A204.1 (cell line): ENCODE results near the gene IL18RAP.

Experiments used
- FAIRE-seq: peaks from 2 replicates; lab custom pipeline; 2012; peaks lifted over from hg19 to GRCh38; lab: Jason Lieb, UNC

Gene IL18RAP

GRCh38 chr2:102455061-102455670 is 32.2 kb downstream of the IL18RAP start:
- no peak for FAIRE-seq

- FAIRE-seq, result no peak
Observed at GRCh38 chr2:102460467-102460866, 37.5 kb downstream of the IL18RAP start.

- FAIRE-seq, result no peak
Observed at GRCh38 chr2:102461188-102461587, 38.2 kb downstream of the IL18RAP start.

- FAIRE-seq, result no peak
Observed at GRCh38 chr2:102463160-102463559, 40.2 kb downstream of the IL18RAP start.

GRCh38 chr2:102470168-102470567 is 47.2 kb downstream of the IL18RAP start:
- no peak for FAIRE-seq

- peak; percentile 3 for FAIRE-seq
Observed at GRCh38 chr2:102473020-102473419, 50.1 kb downstream of the IL18RAP start, which contains the start of gene SLC9A4. Gene SLC9A4 (plus strand): TSS chr2:102473226. CDS start chr2:102473760, 534 bp downstream.

- FAIRE-seq, result no peak
Observed at GRCh38 chr2:102473631-102474030, 50.7 kb downstream of the IL18RAP start.

- no peak for FAIRE-seq
Observed at GRCh38 chr2:102474785-102475184, 51.8 kb downstream of the IL18RAP start.

- no peak for FAIRE-seq
Observed at GRCh38 chr2:102478686-102479470, 55.9 kb downstream of the IL18RAP start.

GRCh38 chr2:102480285-102481195 is 57.6 kb downstream of the IL18RAP start:
- FAIRE-seq, result no peak

GRCh38 chr2:102481931-102482330 is 59.0 kb downstream of the IL18RAP start:
- FAIRE-seq, result no peak

- no peak for FAIRE-seq
Observed at GRCh38 chr2:102483086-102483485, 60.1 kb downstream of the IL18RAP start.

GRCh38 chr2:102484310-102485061 is 61.5 kb downstream of the IL18RAP start:
- no peak for FAIRE-seq

GRCh38 chr2:102485147-102485785 is 62.3 kb downstream of the IL18RAP start:
- FAIRE-seq, result no peak

GRCh38 chr2:102486941-102487702 is 64.2 kb downstream of the IL18RAP start:
- no peak for FAIRE-seq

GRCh38 chr2:102487761-102488462 is 65.0 kb downstream of the IL18RAP start:
- FAIRE-seq, result no peak

- FAIRE-seq, result no peak
Observed at GRCh38 chr2:102489646-102490045, 66.7 kb downstream of the IL18RAP start.

- no peak for FAIRE-seq
Observed at GRCh38 chr2:102492006-102492405, 69.0 kb downstream of the IL18RAP start.

GRCh38 chr2:102494570-102494969 is 71.6 kb downstream of the IL18RAP start:
- no peak for FAIRE-seq

GRCh38 chr2:102498414-102498813 is 75.5 kb downstream of the IL18RAP start:
- FAIRE-seq, result no peak
